PC-9 (cell line): ENCODE results near the gene LAMA3. TPM values are rescaled to one million over a fixed set of nuclear protein-coding genes. Genes with fewer than 3 reads are reported as not detected.

Source experiments
- BruUV-seq: library from RNA; stranded (reverse); fragments of 400-500 nt; replicated peaks from 2 replicates; lab custom pipeline; 2021; lab: Mats Ljungman, UMichigan
- CTCF ChIA-PET: fragments of 300-600 bp; sonication (Branson Sonifier 250); formaldehyde crosslinking; loops from one replicate; lab custom pipeline; 2022; ENCODE audit warnings: antibody characterized with exemption; lab: Charles Lee
- POLR2A ChIA-PET: fragments of 300-600 bp; sonication (Branson Sonifier 250); formaldehyde crosslinking; loops from one replicate; lab custom pipeline; 2022; ENCODE audit warnings: antibody characterized with exemption; ENCODE audit not compliant: unreplicated experiment; lab: Charles Lee
- DNase-seq, 2 experiments: peaks; one replicate each; pipeline versions ENCODE4 v3.0.0 to v3.0.0-alpha.2; 2015 to 2022; ENCODE audit warnings: mixed read lengths in 1 of 2
- H2AFZ ChIP-seq: fragments of 200-600 bp; sonication (generic); 2 replicates; pipeline ENCODE4 v1.8.1; 2017; ENCODE audit warnings: antibody characterized with exemption
- H3F3A ChIP-seq: fragments of 200-600 bp; sonication (generic); 2 replicates; pipeline ENCODE4 v1.8.1; 2017; ENCODE audit warnings: antibody characterized with exemption, mild to moderate bottlenecking, low read depth; ENCODE audit not compliant: insufficient read depth
- H3K27ac ChIP-seq: fragments of 200-600 bp; sonication (generic); 2 replicates; pipeline ENCODE4 v1.6.1; 2016; ENCODE audit warnings: mixed run types
- H3K27me3 ChIP-seq: fragments of 200-600 bp; sonication (generic); 2 replicates; pipeline ENCODE4 v1.6.1; 2016; ENCODE audit warnings: low read depth, mixed run types; ENCODE audit not compliant: insufficient read depth
- H3K36me3 ChIP-seq: fragments of 200-600 bp; sonication (generic); 2 replicates; pipeline ENCODE4 v1.6.1; 2016; ENCODE audit warnings: low read depth, mixed run types
- H3K4me1 ChIP-seq: fragments of 200-600 bp; sonication (generic); replicated peaks from 2 replicates; pipeline ENCODE4 v1.6.1; 2016; ENCODE audit warnings: mixed run types; ENCODE audit not compliant: insufficient read depth
- H3K4me2 ChIP-seq: fragments of 200-600 bp; sonication (generic); 2 replicates; pipeline ENCODE4 v1.6.1; 2017; ENCODE audit warnings: mixed run types
- H3K4me3 ChIP-seq: fragments of 200-600 bp; sonication (generic); 2 replicates; pipeline ENCODE4 v1.6.1; 2016; ENCODE audit warnings: mixed run types
- H3K79me2 ChIP-seq: fragments of 200-600 bp; sonication (generic); 2 replicates; pipeline ENCODE4 v1.6.1; 2017; ENCODE audit warnings: low read depth, mixed run types
- H3K9me2 ChIP-seq: fragments of 200-600 bp; sonication (generic); 2 replicates; pipeline ENCODE4 v1.8.1; 2017; ENCODE audit warnings: mild to moderate bottlenecking; ENCODE audit not compliant: insufficient read depth
- H3K9me3 ChIP-seq: fragments of 200-600 bp; sonication (generic); 2 replicates; pipeline ENCODE4 v1.8.1; 2016; ENCODE audit warnings: low read depth; ENCODE audit not compliant: insufficient read depth
- H4K20me1 ChIP-seq: fragments of 200-600 bp; sonication (generic); 2 replicates; pipeline ENCODE4 v1.8.1; 2017; ENCODE audit not compliant: insufficient read depth
- EZH2 ChIP-seq: fragments of 200-600 bp; sonication (generic); IDR thresholded peaks from 2 replicates; pipeline ENCODE4 v1.8.0; 2017; ENCODE audit warnings: antibody characterized with exemption, low read depth
- intact Hi-C: fragments of 100-400 bp; cut with micrococcal nuclease; formaldehyde crosslinking; loops from one replicate; pipeline ENCODE4 v1.10.0; 2022; ENCODE audit not compliant: unreplicated experiment
- total RNA-seq: library from RNA; stranded (reverse); gene quantifications from 2 replicates; pipeline ENCODE4 v1.2.3, GENCODE V29; 2021
- TF ChIP-seq, protein P1 (sequence below): fragments of 200-600 bp; sonication (generic); conservative IDR thresholded peaks from 2 replicates; pipeline ENCODE4 v1.6.1; 2017; ENCODE audit warnings: mixed run types, antibody characterized with exemption, mild to moderate bottlenecking, moderate library complexity

LAMA3 gene
- total RNA-seq, 1 experiment from 2014 or later = 44.4 TPM

DNA sequence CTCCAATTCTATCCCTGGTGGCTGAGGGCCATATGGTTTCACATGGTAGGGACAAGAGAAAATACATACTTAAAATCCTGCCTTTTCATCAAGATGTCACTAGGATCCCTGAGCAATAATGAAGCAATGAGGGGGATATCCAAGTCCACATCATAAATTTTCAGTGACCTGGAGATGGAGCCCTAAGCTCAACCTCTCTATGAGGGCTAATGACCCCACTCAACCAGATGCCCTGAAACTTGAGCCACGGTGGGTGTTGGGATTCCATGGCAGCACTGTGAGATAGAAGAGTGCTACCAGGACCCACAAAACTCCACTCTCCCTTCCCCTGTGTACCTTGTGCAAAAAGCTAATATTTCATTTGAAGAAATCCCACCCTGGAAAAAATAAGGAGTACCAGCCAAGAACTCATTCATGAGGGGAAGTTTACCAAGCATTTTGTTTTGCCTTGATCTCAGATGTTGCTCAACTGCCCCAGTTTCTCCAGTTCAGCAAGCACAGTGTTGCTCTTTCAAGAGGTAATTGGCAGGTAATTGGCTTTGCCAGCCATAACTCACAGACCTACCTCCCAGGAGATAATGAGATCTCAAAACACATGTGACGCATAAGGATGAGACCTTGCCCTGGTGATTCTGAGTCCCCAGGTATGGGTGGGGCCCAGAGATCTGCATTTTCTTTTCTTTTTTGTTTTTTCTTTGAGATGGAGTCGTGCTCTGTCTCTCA, 274.4 kb downstream of the LAMA3 start:
- BruUV-seq = no TSS peak
- no peaks in the 10 kb centered on the region for H3K4me1 ChIP-seq

DNA sequence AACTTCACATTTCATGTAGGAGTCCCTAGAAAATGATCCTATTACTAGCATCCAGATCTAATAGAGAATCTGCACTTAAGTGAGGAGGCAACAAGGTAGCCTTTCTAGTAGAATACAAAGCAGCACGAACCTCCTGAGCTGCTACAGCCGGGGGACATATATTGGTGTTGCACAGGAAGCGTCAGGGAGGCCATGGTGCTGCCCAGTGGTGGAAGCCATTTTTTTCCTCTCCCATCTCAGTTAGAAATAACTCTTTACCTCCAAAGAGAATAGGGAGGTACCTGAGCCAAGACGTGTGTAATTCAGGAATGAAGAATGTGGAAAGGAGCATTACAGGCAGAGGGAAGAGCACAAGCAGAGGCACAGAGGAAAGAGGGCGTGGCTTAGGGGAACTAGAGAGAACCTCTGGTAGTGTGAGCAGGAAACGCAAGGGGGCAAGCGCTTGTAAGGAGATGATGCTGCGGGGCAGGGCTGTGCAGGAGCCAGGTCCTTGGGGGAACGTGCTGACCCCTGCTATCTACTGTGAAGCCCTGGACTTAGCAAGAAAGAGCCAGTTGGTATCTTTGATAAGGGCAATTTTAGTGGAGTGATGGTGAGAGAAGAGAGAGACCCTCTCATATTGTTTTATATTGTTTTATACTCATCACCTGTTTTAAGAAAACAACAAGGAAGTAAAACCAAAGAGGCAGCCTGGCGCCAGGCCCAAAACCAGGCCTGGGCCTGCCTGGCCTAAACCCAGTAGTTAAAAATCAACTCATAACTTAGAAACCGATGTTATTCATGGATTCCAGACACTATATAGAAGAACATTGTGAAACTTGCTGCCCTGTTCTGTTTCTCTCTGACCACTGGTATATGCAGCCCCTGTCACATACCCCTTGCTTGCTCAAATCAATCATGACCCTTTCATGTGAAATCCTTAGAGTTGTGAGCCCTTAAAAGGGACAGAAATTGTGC, 275.3 kb downstream of the LAMA3 start:
- CTCF ChIA-PET = no interaction called here

More for the DNA sequence above, 274.4 kb downstream of the LAMA3 start:
- POLR2A ChIA-PET = interaction anchor here (0.6 kb wide), 1 partner anchor 31 kb away, joined by 8 read pairs; no protein-coding TSS in a partner anchor
- Histone ChIP-seq H4K20me1 (no peaks in the 10 kb centered on the region), H3F3A (no peaks in the 10 kb centered on the region), H3K79me2 (no peaks in the 10 kb centered on the region), H3K27ac (no peak overlapping the region), H2AFZ (no peak overlapping the region), H3K4me2 (no peak overlapping the region), H3K36me3 (no peaks in the 10 kb centered on the region), H3K9me2 (no peaks in the 10 kb centered on the region), H3K4me3 (no peak overlapping the region), H3K9me3 (no peaks in the 10 kb centered on the region), H3K27me3 (no peaks in the 10 kb centered on the region)
- CTCF ChIA-PET = no interaction called here
- DNase-seq = no peak
- TF ChIP-seq EZH2 = no peak
- TF ChIP-seq, protein P1, sequence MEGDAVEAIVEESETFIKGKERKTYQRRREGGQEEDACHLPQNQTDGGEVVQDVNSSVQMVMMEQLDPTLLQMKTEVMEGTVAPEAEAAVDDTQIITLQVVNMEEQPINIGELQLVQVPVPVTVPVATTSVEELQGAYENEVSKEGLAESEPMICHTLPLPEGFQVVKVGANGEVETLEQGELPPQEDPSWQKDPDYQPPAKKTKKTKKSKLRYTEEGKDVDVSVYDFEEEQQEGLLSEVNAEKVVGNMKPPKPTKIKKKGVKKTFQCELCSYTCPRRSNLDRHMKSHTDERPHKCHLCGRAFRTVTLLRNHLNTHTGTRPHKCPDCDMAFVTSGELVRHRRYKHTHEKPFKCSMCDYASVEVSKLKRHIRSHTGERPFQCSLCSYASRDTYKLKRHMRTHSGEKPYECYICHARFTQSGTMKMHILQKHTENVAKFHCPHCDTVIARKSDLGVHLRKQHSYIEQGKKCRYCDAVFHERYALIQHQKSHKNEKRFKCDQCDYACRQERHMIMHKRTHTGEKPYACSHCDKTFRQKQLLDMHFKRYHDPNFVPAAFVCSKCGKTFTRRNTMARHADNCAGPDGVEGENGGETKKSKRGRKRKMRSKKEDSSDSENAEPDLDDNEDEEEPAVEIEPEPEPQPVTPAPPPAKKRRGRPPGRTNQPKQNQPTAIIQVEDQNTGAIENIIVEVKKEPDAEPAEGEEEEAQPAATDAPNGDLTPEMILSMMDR = no peak
- intact Hi-C loops = loop anchor here (5.0 kb wide), 1 partner anchor 154 kb away; no protein-coding TSS in a partner anchor

GRCh38 chr18:23966909-23967308, 277.7 kb downstream of the LAMA3 start:
- CTCF ChIA-PET = no interaction called here

More for the DNA sequence above, 275.3 kb downstream of the LAMA3 start:
- Histone ChIP-seq H2AFZ (no peak overlapping the region), H3K4me3 (no peak overlapping the region), H4K20me1 (no peaks in the 10 kb centered on the region), H3K9me2 (no peaks in the 10 kb centered on the region), H3K27ac (no peak overlapping the region), H3K9me3 (no peaks in the 10 kb centered on the region), H3K4me2 (no peak overlapping the region), H3K36me3 (no peaks in the 10 kb centered on the region), H3K4me1 (no peaks in the 10 kb centered on the region), H3K79me2 (no peaks in the 10 kb centered on the region), H3K27me3 (no peaks in the 10 kb centered on the region), H3F3A (no peaks in the 10 kb centered on the region)
- intact Hi-C loops = loop anchor here (5.0 kb wide), 1 partner anchor 153 kb away; no protein-coding TSS in a partner anchor
- no TSS peak for BruUV-seq
- TF ChIP-seq EZH2 = no peak
- TF ChIP-seq, protein P1 = no peak
- no peak for DNase-seq
- POLR2A ChIA-PET = interaction anchor here (0.6 kb wide), 1 partner anchor 31 kb away, joined by 8 read pairs; no protein-coding TSS in a partner anchor

More at GRCh38 chr18:23966909-23967308, 277.7 kb downstream of the LAMA3 start:
- no TSS peak for BruUV-seq
- H3K27me3 ChIP-seq = no peaks in the 10 kb centered on the region
- no peaks in the 10 kb centered on the region for H3K36me3 ChIP-seq
- intact Hi-C loops = no loop called here
- no peak overlapping the region for H2AFZ ChIP-seq
- H3K4me1 ChIP-seq = no peaks in the 10 kb centered on the region
- no peak overlapping the region for H3K27ac ChIP-seq
- no peak for DNase-seq
- H3K9me2 ChIP-seq = no peaks in the 10 kb centered on the region
- no peaks in the 10 kb centered on the region for H3K79me2 ChIP-seq
- H3K9me3 ChIP-seq = no peaks in the 10 kb centered on the region
- no peaks in the 10 kb centered on the region for H4K20me1 ChIP-seq
- TF ChIP-seq, protein P1 = no peak
- TF ChIP-seq EZH2 = no peak
- no peak overlapping the region for H3K4me3 ChIP-seq
- no peak overlapping the region for H3K4me2 ChIP-seq
- H3F3A ChIP-seq = no peaks in the 10 kb centered on the region
- POLR2A ChIA-PET = no interaction called here
